ENCODE measurements around the gene PRR35.

DNA sequence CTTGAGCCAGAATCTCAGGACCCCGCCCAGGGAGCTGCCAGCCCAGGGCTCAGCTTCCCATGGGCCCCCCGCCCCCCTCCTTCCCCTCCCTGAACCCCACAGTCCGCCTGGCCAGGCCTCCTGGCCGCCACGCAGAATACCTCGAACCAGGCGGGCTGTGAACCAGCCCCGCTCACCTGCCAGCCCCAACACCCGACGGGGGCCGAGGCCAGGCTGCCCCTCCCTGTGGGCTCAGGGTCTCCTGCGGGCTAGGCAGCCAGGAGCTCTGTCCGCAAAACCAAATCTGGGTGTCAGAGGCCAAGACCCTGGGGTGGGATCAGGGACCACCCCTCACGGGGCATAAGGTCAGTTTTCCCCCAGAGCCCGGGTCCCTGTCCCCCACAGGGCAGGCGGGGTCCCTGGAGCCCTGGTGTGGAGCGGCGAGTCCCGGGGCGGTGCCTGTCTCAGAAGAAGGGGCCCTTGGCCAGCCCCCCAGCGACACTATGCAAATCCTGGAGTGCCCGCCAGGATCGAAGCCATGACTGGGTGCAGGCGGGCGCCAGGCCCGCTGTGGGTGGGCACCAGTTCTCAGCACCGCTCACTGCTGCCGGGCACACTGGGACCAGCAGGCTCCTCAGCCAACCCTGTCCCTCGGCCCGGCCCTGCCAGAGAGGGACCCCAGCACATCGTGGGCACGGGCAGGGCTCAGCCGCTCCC is 6.4 kb upstream of the PRR35 start:
- TF ChIP-seq POLR2A (IDR thresholded peaks at IDR 0.05): no peak
- TF ChIP-seq, protein P1, sequence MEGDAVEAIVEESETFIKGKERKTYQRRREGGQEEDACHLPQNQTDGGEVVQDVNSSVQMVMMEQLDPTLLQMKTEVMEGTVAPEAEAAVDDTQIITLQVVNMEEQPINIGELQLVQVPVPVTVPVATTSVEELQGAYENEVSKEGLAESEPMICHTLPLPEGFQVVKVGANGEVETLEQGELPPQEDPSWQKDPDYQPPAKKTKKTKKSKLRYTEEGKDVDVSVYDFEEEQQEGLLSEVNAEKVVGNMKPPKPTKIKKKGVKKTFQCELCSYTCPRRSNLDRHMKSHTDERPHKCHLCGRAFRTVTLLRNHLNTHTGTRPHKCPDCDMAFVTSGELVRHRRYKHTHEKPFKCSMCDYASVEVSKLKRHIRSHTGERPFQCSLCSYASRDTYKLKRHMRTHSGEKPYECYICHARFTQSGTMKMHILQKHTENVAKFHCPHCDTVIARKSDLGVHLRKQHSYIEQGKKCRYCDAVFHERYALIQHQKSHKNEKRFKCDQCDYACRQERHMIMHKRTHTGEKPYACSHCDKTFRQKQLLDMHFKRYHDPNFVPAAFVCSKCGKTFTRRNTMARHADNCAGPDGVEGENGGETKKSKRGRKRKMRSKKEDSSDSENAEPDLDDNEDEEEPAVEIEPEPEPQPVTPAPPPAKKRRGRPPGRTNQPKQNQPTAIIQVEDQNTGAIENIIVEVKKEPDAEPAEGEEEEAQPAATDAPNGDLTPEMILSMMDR (IDR thresholded peaks at IDR 0.05): no peak
